Kasumi-1 (cell line): ENCODE data around the gene TNPO1.
"Not testable (repeated sequence)": the region's sequence is repeated elsewhere in the genome, so short reads cannot be mapped to it uniquely, and the experiment has no call there.

ENCODE experiments used
- DNase-seq, 2 experiments: peaks; one replicate each; lab custom pipeline; 2025; lab: John Stamatoyannopoulos, UW

The TNPO1 gene

GRCh38 chr5:72934953-72935725, 118.7 kb downstream of the TNPO1 start:
- not testable (repeated sequence) for DNase-seq

- no peak for DNase-seq
Measured at GRCh38 chr5:72936893-72937292, 120.4 kb downstream of the TNPO1 start.

- DNase-seq, result peak; percentile 47 to 65
Measured at GRCh38 chr5:72937517-72938061, 121.1 kb downstream of the TNPO1 start.

- DNase-seq, result peak; percentile 25 to 36
Measured at GRCh38 chr5:72938206-72938605, 121.7 kb downstream of the TNPO1 start.

- DNase-seq, result peak; percentile 72 to 73
Measured at GRCh38 chr5:72940082-72940481, 123.6 kb downstream of the TNPO1 start.

- DNase-seq, result no peak
Measured at GRCh38 chr5:72943307-72943706, 126.8 kb downstream of the TNPO1 start.

- no peak for DNase-seq
Measured at GRCh38 chr5:72947498-72947897, 131.0 kb downstream of the TNPO1 start.

- no peak for DNase-seq
Measured at GRCh38 chr5:72949481-72949880, 133.0 kb downstream of the TNPO1 start.

- DNase-seq, result peak; percentile 12 to 17
Measured at GRCh38 chr5:72951671-72952468, 135.4 kb downstream of the TNPO1 start.

GRCh38 chr5:72954389-72954788, 137.9 kb downstream of the TNPO1 start:
- DNase-seq, result no peak

- DNase-seq, result peak in 1 of 2 experiments; percentile 47
Measured at GRCh38 chr5:72955143-72955767, 138.8 kb downstream of the TNPO1 start.

- DNase-seq, result peak; percentile 90 to 92
Measured at GRCh38 chr5:72955768-72956323, 139.4 kb downstream of the TNPO1 start, which contains the start of gene FCHO2. Gene FCHO2, plus strand, starts transcription at chr5:72956041. Its CDS starts 56 bp downstream, at chr5:72956097.

GRCh38 chr5:72956324-72957140, 140.1 kb downstream of the TNPO1 start:
- peak; percentile 81 to 86 for DNase-seq

GRCh38 chr5:72957337-72957736, 140.9 kb downstream of the TNPO1 start:
- no peak for DNase-seq

- no peak for DNase-seq
Measured at GRCh38 chr5:72959257-72959656, 142.8 kb downstream of the TNPO1 start.
